ENCODE data around the gene DOCK3.

DNA sequence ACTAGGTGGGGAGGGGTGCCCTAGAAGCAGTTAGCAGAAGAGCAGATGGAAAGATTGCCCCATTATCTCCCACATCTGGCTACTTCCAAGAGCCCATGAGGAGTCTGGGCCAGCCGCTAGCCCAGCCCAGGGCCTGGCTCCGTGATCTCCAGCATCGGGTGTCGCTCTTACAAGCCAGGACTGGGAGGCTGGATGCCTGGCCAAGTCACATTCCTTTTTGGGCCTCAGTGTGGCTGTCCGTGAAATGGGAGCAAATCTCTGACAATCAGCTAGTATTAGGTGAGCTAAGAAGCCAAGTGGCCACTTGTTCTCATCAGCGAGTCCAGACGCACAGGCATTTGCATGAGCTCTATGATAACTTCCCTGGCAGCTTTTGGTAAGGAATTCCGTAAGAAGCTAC is 23.3 kb upstream of the DOCK3 start:
- TF ChIP-seq EP300 (IDR thresholded peaks at IDR 0.05; ENCODE audit: borderline replicate concordance in 1 of 2, control insufficient read depth in 1 of 2, low read depth in 2 of 2, low read length in 2 of 2) (no peak), YY1 (IDR thresholded peaks at IDR 0.05; ENCODE audit: low read depth, low read length) (no peak), IKZF1 (conservative IDR thresholded peaks at IDR 0.05) (no peak), MXI1 (IDR thresholded peaks at IDR 0.05; ENCODE audit: low read depth, low read length) (no peak), GABPA (IDR thresholded peaks at IDR 0.05; ENCODE audit: low read depth) (no peak), EZH2 (IDR thresholded peaks at IDR 0.05; ENCODE audit: borderline replicate concordance, control insufficient read depth, low read depth, low read length) (no peak), BHLHE40 (IDR thresholded peaks at IDR 0.05; ENCODE audit: borderline replicate concordance in 1 of 2, low read depth in 2 of 2, low read length in 1 of 2) (no peak), RFX5 (IDR thresholded peaks at IDR 0.05; ENCODE audit: low read depth, low read length) (no peak), CEBPB (IDR thresholded peaks at IDR 0.05; ENCODE audit: borderline replicate concordance in 1 of 2, low read depth in 2 of 2, low read length in 2 of 2) (no peak), HDAC2 (IDR thresholded peaks at IDR 0.05) (no peak)
- TF ChIP-seq, protein P1, sequence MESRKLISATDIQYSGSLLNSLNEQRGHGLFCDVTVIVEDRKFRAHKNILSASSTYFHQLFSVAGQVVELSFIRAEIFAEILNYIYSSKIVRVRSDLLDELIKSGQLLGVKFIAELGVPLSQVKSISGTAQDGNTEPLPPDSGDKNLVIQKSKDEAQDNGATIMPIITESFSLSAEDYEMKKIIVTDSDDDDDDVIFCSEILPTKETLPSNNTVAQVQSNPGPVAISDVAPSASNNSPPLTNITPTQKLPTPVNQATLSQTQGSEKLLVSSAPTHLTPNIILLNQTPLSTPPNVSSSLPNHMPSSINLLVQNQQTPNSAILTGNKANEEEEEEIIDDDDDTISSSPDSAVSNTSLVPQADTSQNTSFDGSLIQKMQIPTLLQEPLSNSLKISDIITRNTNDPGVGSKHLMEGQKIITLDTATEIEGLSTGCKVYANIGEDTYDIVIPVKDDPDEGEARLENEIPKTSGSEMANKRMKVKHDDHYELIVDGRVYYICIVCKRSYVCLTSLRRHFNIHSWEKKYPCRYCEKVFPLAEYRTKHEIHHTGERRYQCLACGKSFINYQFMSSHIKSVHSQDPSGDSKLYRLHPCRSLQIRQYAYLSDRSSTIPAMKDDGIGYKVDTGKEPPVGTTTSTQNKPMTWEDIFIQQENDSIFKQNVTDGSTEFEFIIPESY (IDR thresholded peaks at IDR 0.05): no peak
- TF ChIP-seq, protein P2, sequence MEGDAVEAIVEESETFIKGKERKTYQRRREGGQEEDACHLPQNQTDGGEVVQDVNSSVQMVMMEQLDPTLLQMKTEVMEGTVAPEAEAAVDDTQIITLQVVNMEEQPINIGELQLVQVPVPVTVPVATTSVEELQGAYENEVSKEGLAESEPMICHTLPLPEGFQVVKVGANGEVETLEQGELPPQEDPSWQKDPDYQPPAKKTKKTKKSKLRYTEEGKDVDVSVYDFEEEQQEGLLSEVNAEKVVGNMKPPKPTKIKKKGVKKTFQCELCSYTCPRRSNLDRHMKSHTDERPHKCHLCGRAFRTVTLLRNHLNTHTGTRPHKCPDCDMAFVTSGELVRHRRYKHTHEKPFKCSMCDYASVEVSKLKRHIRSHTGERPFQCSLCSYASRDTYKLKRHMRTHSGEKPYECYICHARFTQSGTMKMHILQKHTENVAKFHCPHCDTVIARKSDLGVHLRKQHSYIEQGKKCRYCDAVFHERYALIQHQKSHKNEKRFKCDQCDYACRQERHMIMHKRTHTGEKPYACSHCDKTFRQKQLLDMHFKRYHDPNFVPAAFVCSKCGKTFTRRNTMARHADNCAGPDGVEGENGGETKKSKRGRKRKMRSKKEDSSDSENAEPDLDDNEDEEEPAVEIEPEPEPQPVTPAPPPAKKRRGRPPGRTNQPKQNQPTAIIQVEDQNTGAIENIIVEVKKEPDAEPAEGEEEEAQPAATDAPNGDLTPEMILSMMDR (IDR thresholded peaks at IDR 0.05 in 2 of 3, conservative IDR thresholded peaks at IDR 0.05 in 1 of 3; ENCODE audit: control insufficient read depth in 2 of 3, extremely low read depth in 1 of 3, insufficient read depth in 1 of 3, low read depth in 3 of 3, low read length in 3 of 3): no peak
- TF ChIP-seq, protein P3, sequence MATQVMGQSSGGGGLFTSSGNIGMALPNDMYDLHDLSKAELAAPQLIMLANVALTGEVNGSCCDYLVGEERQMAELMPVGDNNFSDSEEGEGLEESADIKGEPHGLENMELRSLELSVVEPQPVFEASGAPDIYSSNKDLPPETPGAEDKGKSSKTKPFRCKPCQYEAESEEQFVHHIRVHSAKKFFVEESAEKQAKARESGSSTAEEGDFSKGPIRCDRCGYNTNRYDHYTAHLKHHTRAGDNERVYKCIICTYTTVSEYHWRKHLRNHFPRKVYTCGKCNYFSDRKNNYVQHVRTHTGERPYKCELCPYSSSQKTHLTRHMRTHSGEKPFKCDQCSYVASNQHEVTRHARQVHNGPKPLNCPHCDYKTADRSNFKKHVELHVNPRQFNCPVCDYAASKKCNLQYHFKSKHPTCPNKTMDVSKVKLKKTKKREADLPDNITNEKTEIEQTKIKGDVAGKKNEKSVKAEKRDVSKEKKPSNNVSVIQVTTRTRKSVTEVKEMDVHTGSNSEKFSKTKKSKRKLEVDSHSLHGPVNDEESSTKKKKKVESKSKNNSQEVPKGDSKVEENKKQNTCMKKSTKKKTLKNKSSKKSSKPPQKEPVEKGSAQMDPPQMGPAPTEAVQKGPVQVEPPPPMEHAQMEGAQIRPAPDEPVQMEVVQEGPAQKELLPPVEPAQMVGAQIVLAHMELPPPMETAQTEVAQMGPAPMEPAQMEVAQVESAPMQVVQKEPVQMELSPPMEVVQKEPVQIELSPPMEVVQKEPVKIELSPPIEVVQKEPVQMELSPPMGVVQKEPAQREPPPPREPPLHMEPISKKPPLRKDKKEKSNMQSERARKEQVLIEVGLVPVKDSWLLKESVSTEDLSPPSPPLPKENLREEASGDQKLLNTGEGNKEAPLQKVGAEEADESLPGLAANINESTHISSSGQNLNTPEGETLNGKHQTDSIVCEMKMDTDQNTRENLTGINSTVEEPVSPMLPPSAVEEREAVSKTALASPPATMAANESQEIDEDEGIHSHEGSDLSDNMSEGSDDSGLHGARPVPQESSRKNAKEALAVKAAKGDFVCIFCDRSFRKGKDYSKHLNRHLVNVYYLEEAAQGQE (IDR thresholded peaks at IDR 0.05; ENCODE audit: low read depth, low read length): no peak
